ENCODE data around the gene SERPINA5.
"Not testable (repeated sequence)": the region's sequence is repeated elsewhere in the genome, so short reads cannot be mapped to it uniquely, and the experiment has no call there.

SERPINA5 gene

GRCh38 chr14:94573475-94574277 is 7.5 kb upstream of the SERPINA5 start:
- in situ Hi-C loops (cut with MboI; ENCODE audit: low sequenced_read_pairs, unreplicated experiment): no loop called here
- no peak for TF ChIP-seq CTCF (IDR thresholded peaks at IDR 0.05; ENCODE audit: borderline replicate concordance, control extremely low read depth, extremely low read depth, insufficient read depth, missing control alignments)
- DNase-seq (ENCODE audit: low spot score): no peak

GRCh38 chr14:94574336-94574735 is 6.9 kb upstream of the SERPINA5 start:
- no peak for DNase-seq (ENCODE audit: low spot score)
- in situ Hi-C loops (cut with MboI; ENCODE audit: low sequenced_read_pairs, unreplicated experiment): no loop called here
- no peak for TF ChIP-seq CTCF (IDR thresholded peaks at IDR 0.05; ENCODE audit: borderline replicate concordance, control extremely low read depth, extremely low read depth, insufficient read depth, missing control alignments)

- in situ Hi-C loops (cut with MboI; ENCODE audit: low sequenced_read_pairs, unreplicated experiment): no loop called here
Measured at GRCh38 chr14:94575730-94576585, 5.3 kb upstream of the SERPINA5 start.

GRCh38 chr14:94577472-94577871 is 3.8 kb upstream of the SERPINA5 start:
- DNase-seq (ENCODE audit: low spot score); in situ Hi-C loops (cut with MboI; ENCODE audit: low sequenced_read_pairs, unreplicated experiment): not testable (repeated sequence)

More at GRCh38 chr14:94575730-94576585, 5.3 kb upstream of the SERPINA5 start:
- no peak for TF ChIP-seq CTCF (IDR thresholded peaks at IDR 0.05; ENCODE audit: borderline replicate concordance, control extremely low read depth, extremely low read depth, insufficient read depth, missing control alignments)
- DNase-seq (ENCODE audit: low spot score): no peak

- no peak for DNase-seq (ENCODE audit: low spot score)
- in situ Hi-C loops (cut with MboI; ENCODE audit: low sequenced_read_pairs, unreplicated experiment): no loop called here
- no peak for TF ChIP-seq CTCF (IDR thresholded peaks at IDR 0.05; ENCODE audit: borderline replicate concordance, control extremely low read depth, extremely low read depth, insufficient read depth, missing control alignments)
Measured at GRCh38 chr14:94578712-94579111, 2.5 kb upstream of the SERPINA5 start.

GRCh38 chr14:94582199-94582750 is 1.0 kb downstream of the SERPINA5 start:
- DNase-seq (ENCODE audit: low spot score): no peak
- no peak for TF ChIP-seq CTCF (IDR thresholded peaks at IDR 0.05; ENCODE audit: borderline replicate concordance, control extremely low read depth, extremely low read depth, insufficient read depth, missing control alignments)
- in situ Hi-C loops (cut with MboI; ENCODE audit: low sequenced_read_pairs, unreplicated experiment): no loop called here
